Activated CD4-positive, alpha-beta T cell treated with anti-CD3 and anti-CD28 coated beads, Interleukin-2, amount 50 U/mL, for 24 hours (primary cell): ENCODE results near the gene CCDC68.
"Not testable (repeated sequence)": the region's sequence is repeated elsewhere in the genome, so short reads cannot be mapped to it uniquely, and the experiment has no call there.

ENCODE experiments used
- DNase-seq, 2 donors: peaks; one replicate each; pipeline ENCODE4 v3.0.0-alpha.2; 2020; ENCODE audit warnings: low read depth in 1 of 2, low spot score in 1 of 2

Gene CCDC68

GRCh38 chr18:54958704-54959625, at the start of gene CCDC68:
CCDC68 (minus strand) TSS chr18:54959461; CDS start chr18:54942791, 16,670 bp downstream.
- no peak for DNase-seq

- no peak for DNase-seq
Observed at GRCh38 chr18:55007602-55008001, 48.3 kb upstream of the CCDC68 start.

GRCh38 chr18:55003695-55004094, 44.4 kb upstream of the CCDC68 start:
- no peak for DNase-seq

- DNase-seq, result no peak
Observed at GRCh38 chr18:55002261-55002660, 43.0 kb upstream of the CCDC68 start.

- DNase-seq, result no peak
Observed at GRCh38 chr18:55001394-55002024, 42.2 kb upstream of the CCDC68 start.

DNA sequence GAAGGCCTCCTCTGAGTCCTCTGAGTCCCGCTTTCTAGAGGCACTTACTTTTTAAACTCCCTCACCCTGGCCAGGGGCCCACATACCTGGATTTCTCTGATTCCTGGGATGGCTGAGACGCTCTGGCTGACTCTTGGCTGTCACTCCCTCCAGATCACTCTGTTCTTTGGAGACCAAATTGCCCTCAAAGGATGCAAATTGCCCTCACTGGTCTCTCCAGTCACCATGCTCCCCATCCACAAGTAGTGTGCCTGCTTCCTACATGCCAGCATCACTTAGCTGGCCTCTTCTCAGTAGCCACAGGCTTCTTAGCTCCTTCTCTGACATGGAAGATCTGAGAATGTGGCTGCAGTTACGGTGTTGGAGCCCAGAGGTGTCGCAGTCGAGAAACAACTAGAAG, 41.3 kb upstream of the CCDC68 start:
- no peak for DNase-seq

DNA sequence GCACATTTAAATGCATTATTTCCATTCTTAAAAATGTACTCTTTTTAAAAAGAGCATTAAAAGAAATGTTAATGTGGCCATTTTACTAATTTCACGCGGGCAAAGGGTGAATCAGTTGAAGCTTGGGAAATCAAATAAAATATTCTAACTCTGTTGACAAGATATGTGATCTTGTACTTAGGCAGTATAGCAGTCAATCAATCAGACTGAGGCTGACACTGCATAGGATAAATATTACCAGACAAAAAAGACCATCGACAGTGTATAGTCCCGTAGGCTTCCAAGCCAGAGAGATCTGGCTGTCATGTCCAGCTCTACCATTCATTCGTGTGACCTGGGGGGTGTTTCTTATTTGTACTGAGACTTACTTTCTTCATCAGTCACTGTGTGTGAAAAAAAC, 39.8 kb upstream of the CCDC68 start:
- DNase-seq, result no peak

GRCh38 chr18:54995421-54996143, 36.3 kb upstream of the CCDC68 start:
- no peak for DNase-seq

GRCh38 chr18:54991981-54992380, 32.7 kb upstream of the CCDC68 start:
- DNase-seq, result no peak

- DNase-seq, result no peak
Observed at GRCh38 chr18:54984908-54985307, 25.6 kb upstream of the CCDC68 start.

GRCh38 chr18:54983791-54984190, 24.5 kb upstream of the CCDC68 start:
- no peak for DNase-seq

- DNase-seq, result no peak
Observed at GRCh38 chr18:54983041-54983686, 23.9 kb upstream of the CCDC68 start.

DNA sequence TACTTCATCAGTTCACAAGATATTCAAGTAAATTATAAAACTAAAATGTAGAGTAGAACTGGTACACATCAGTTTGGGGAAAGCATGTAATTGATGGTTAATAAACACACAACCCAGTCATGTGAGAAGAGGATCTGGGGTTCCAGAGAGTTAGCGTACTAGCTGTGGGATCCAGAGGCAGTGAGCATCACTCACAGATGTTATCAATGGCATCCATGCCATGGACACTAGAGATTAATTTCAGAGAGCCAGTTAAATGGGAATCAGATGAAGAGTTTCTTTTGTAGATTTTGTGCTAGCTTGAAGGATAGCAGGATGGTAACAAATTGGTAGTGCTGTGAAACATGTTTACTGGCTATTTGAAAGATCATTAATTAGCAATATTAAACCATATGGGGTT, 21.8 kb upstream of the CCDC68 start:
- DNase-seq, result no peak

DNA sequence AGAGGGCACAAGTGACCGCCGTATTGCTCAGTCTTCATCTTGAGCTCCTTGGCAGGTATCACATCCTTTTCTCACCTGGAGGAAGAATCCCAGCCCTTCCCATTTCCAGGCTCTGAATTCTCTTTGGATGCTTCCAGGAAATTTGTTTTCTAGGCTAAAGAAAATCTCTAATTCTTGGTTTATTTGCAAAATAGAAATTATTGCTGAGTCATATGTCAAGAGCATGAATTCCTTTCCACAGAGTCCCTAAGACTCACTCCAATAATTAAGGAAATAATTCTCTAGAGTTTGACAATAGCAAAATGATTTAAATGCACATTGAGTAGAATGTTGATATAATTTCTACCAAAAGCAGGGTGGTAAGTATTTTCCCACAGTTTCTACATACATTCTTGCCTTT, 16.3 kb upstream of the CCDC68 start:
- no peak for DNase-seq

- DNase-seq, result no peak
Observed at GRCh38 chr18:54973046-54973445, 13.8 kb upstream of the CCDC68 start.

GRCh38 chr18:54968807-54969206, 9.5 kb upstream of the CCDC68 start:
- no peak for DNase-seq

GRCh38 chr18:54968237-54968636, 9.0 kb upstream of the CCDC68 start:
- not testable (repeated sequence) for DNase-seq

GRCh38 chr18:54967786-54968185, 8.5 kb upstream of the CCDC68 start:
- no peak for DNase-seq

DNA sequence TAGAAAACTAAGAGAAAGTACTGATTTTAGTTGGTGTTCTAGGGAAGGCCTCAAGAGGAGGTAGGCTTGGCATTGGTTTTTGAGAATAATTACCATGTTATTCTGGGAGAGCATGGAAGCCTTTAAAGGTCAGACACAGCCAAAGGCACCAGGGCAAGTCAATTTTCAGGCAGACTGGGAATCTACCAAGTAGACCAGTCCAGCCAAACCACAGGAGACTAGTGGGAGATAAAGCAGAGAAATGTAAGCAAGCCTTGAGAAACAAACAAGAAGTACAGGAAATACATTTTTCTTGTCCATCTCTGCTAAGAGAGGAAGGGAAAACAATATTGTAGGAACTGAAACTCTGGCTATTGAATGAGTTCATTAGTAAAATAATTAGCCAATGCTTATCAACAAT, 5.5 kb upstream of the CCDC68 start:
- no peak for DNase-seq

GRCh38 chr18:54962919-54963645, 3.8 kb upstream of the CCDC68 start:
- DNase-seq, result no peak

DNA sequence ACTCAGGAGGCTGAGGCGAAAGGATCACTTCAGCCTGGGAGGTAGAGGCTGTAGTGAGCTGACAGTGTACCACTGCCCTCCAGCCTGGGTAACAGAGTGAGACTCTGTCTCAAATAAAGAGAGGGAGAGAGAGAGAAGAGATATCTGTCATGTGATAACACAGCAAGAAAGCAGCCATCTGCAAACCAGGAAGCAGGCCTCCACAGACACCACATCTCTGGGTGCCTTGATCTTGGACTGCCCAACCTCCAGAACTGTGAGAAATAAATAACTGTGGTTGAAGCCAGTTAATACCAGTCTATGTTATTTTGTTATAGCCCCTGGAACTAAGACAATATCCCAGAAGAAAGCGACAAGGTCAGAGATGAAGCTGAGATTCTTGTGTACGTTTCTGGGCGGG, 2.6 kb upstream of the CCDC68 start:
- no peak for DNase-seq
